HCT116 (cell line): ENCODE measurements around the gene RHCE. TPM values are rescaled to one million over a fixed set of nuclear protein-coding genes. Genes with fewer than 3 reads are reported as not detected.
A peak's percentile ranks its signal among the peaks of the same experiment; 100 is the strongest.

Experiments used
- ATAC-seq: fragments of 200-7000 bp; cut with Tn5 transposase; 2 replicates; pipeline ENCODE4 v1.9.1; 2020; ENCODE audit warnings: mild to moderate bottlenecking, moderate library complexity
- BruUV-seq: library from RNA; stranded (reverse); fragments of 400-500 nt; replicated peaks from 2 replicates; lab custom pipeline; 2021; lab: Mats Ljungman, UMichigan
- CTCF ChIA-PET: fragments of 300-600 bp; sonication (Branson Sonifier 250); formaldehyde crosslinking; loops from one replicate; lab custom pipeline; 2021; ENCODE audit warnings: antibody characterized with exemption; lab: Charles Lee
- POLR2A ChIA-PET: fragments of 300-600, 350-600 bp; sonication (Branson Sonifier 250); formaldehyde crosslinking; loops from one replicate; lab custom pipeline; 2021; ENCODE audit warnings: antibody characterized with exemption; lab: Charles Lee
- RAD21 ChIA-PET, 2 experiments: fragments of 300-600 bp; sonication (Branson Sonifier 250); formaldehyde crosslinking; loops; one replicate each; lab custom pipeline; 2023; ENCODE audit warnings: low total read pairs in 2 of 2; ENCODE audit not compliant: uncharacterized antibody in 2 of 2, unreplicated experiment in 2 of 2, low non-redundant PET in 1 of 2; lab: Charles Lee
- DNase-seq: peaks from one replicate; pipeline ENCODE4 v3.0.0-alpha.2; 2010; ENCODE audit warnings: low read depth, low spot score
- H2AFZ ChIP-seq: fragments of 200-600 bp; shearing (Covaris generic), sonication (generic); 2 replicates; pipeline ENCODE4 v1.6.1; 2017; ENCODE audit warnings: low read depth, mixed run types, mixed read lengths, antibody characterized with exemption, low read length; ENCODE audit not compliant: poor library complexity, severe bottlenecking
- H3K27ac ChIP-seq: 2 replicates; pipeline ENCODE4 v1.5.1; 2012; ENCODE audit warnings: low read depth, low read length
- H3K27me3 ChIP-seq: fragments of 200-600 bp; sonication (generic); 2 replicates; pipeline ENCODE4 v1.6.1; 2016; ENCODE audit warnings: mixed run types, low read length, mixed read lengths; ENCODE audit not compliant: insufficient read depth
- H3K36me3 ChIP-seq, 2 experiments: fragments of 200-500 bp in 1 of 2; fragments of 200-600 bp in 1 of 2; sonication (Bioruptor generic) in 1 of 2; sonication (generic) in 1 of 2; 2 replicates each; pipeline versions ENCODE4 v1.5.1 to v1.6.1; 2014 to 2016; ENCODE audit warnings: low read length in 2 of 2, inconsistent platforms in 1 of 2, mixed read lengths in 1 of 2, mixed run types in 1 of 2; ENCODE audit not compliant: insufficient read depth in 2 of 2, control insufficient read depth in 1 of 2
- H3K4me1 ChIP-seq, 2 experiments: fragments of 200-600 bp in 1 of 2; sonication (generic) in 1 of 2; 2 replicates each; pipeline versions ENCODE4 v1.5.1 to v1.6.1; 2012 to 2017; ENCODE audit warnings: low read length in 2 of 2, inconsistent platforms in 1 of 2, mild to moderate bottlenecking in 1 of 2, mixed read lengths in 1 of 2, mixed run types in 1 of 2, moderate library complexity in 1 of 2; ENCODE audit not compliant: insufficient read depth in 2 of 2, control insufficient read depth in 1 of 2
- H3K4me2 ChIP-seq: fragments of 200-600 bp; sonication (generic); 2 replicates; pipeline ENCODE4 v1.6.1; 2017; ENCODE audit warnings: mixed run types, low read length, mixed read lengths
- H3K4me3 ChIP-seq, 2 experiments: fragments of 200-600 bp in 1 of 2; sonication (generic) in 1 of 2; replicated peaks in 1 of 2; 2 replicates each; pipeline ENCODE4 v1.5.1; 2011 to 2016; ENCODE audit warnings: low read length in 2 of 2, control low read depth in 1 of 2, low read depth in 1 of 2, mild to moderate bottlenecking in 1 of 2, mixed read lengths in 1 of 2, mixed run types in 1 of 2
- H3K79me2 ChIP-seq: fragments of 200-600 bp; sonication (generic); 2 replicates; pipeline ENCODE4 v1.6.1; 2017; ENCODE audit warnings: mild to moderate bottlenecking, mixed run types, low read length, moderate library complexity, mixed read lengths; ENCODE audit not compliant: insufficient read depth
- H3K9ac ChIP-seq: fragments of 200-600 bp; sonication (generic); 2 replicates; pipeline ENCODE4 v1.6.1; 2016; ENCODE audit warnings: low read length, mixed read lengths
- H3K9me2 ChIP-seq: fragments of 200-600 bp; sonication (generic), shearing (Covaris generic); 2 replicates; pipeline ENCODE4 v1.6.1; 2017; ENCODE audit warnings: mixed run types, mild to moderate bottlenecking, moderate library complexity; ENCODE audit not compliant: insufficient read depth
- H3K9me3 ChIP-seq, 2 experiments: fragments of 200-500 bp in 1 of 2; fragments of 200-600 bp in 1 of 2; sonication (Bioruptor generic) in 1 of 2; sonication (generic) in 1 of 2; 2 replicates each; pipeline ENCODE4 v1.6.1; 2014 to 2017; ENCODE audit warnings: low read length in 2 of 2, mixed read lengths in 2 of 2, inconsistent platforms in 1 of 2, low read depth in 1 of 2, mild to moderate bottlenecking in 1 of 2, mixed run types in 1 of 2, moderate library complexity in 1 of 2; ENCODE audit not compliant: control insufficient read depth in 1 of 2, insufficient read depth in 1 of 2
- H4K20me1 ChIP-seq: fragments of 200-600 bp; sonication (generic), shearing (Covaris generic); 2 replicates; pipeline ENCODE4 v1.6.1; 2017; ENCODE audit warnings: mixed run types, mild to moderate bottlenecking, moderate library complexity; ENCODE audit not compliant: insufficient read depth
- ELF1 ChIP-seq: IDR thresholded peaks from 2 replicates; pipeline ENCODE4 v1.6.1; 2012; ENCODE audit warnings: low read depth, borderline replicate concordance
- EZH2 ChIP-seq: fragments of 200-600 bp; sonication (generic); IDR thresholded peaks from 2 replicates; pipeline ENCODE4 v1.6.1; 2017; ENCODE audit warnings: antibody characterized with exemption, mixed run types
- EZH2phosphoT487 ChIP-seq: fragments of 200-600 bp; IDR thresholded peaks from 2 replicates; pipeline ENCODE4 v1.6.1; 2018; ENCODE audit warnings: antibody characterized with exemption, borderline replicate concordance
- FOSL1 ChIP-seq: IDR thresholded peaks from 2 replicates; pipeline ENCODE4 v1.6.1; 2012; ENCODE audit warnings: low read depth
- JUND ChIP-seq: IDR thresholded peaks from 2 replicates; pipeline ENCODE4 v1.6.1; 2012
- POLR2AphosphoS5 ChIP-seq: IDR thresholded peaks from 2 replicates; pipeline ENCODE4 v1.6.1; 2011; ENCODE audit warnings: mild to moderate bottlenecking, low read depth, low read length, moderate library complexity
- RAD21 ChIP-seq: IDR thresholded peaks from 2 replicates; pipeline ENCODE4 v1.6.1; 2012; ENCODE audit warnings: low read depth, mild to moderate bottlenecking
- SIN3A ChIP-seq: IDR thresholded peaks from 2 replicates; pipeline ENCODE4 v1.6.1; 2012; ENCODE audit warnings: low read depth
- SP1 ChIP-seq: IDR thresholded peaks from 2 replicates; pipeline ENCODE4 v1.6.1; 2012; ENCODE audit warnings: low read depth
- YY1 ChIP-seq: IDR thresholded peaks from 2 replicates; pipeline ENCODE4 v1.6.1; 2011; ENCODE audit warnings: low read length, low read depth, moderate library complexity, mild to moderate bottlenecking; ENCODE audit not compliant: insufficient replicate concordance; ENCODE audit errors: extremely low read depth
- ZFX ChIP-seq: fragments of 450-650 bp; IDR thresholded peaks from 2 replicates; pipeline ENCODE4 v1.6.1; 2017
- ZNF274 ChIP-seq: fragments of 200-500 bp; sonication (Bioruptor generic); IDR thresholded peaks from 2 replicates; pipeline ENCODE4 v1.6.1; 2014; ENCODE audit warnings: mild to moderate bottlenecking, low read depth, low read length, inconsistent platforms
- intact Hi-C: fragments of 100-400 bp; cut with micrococcal nuclease; formaldehyde crosslinking; loops from 2 replicates; pipeline ENCODE4 v1.10.0; 2022
- total RNA-seq: library from RNA; stranded (reverse); gene quantifications from one replicate; pipeline ENCODE4 v1.2.1, GENCODE V29; 2021; ENCODE audit not compliant: unreplicated experiment
- TF ChIP-seq, protein P1 (sequence below): IDR thresholded peaks from 2 replicates; pipeline ENCODE4 v1.6.1; 2011; ENCODE audit warnings: mild to moderate bottlenecking, low read length, moderate library complexity; ENCODE audit not compliant: insufficient replicate concordance; ENCODE audit errors: extremely low read depth
- TF ChIP-seq, protein P2 (sequence below): IDR thresholded peaks from 2 replicates; pipeline ENCODE4 v1.6.1; 2012; ENCODE audit warnings: low read depth
- TF ChIP-seq, protein P3 (sequence below): IDR thresholded peaks from 2 replicates; pipeline ENCODE4 v1.6.1; 2012
- TF ChIP-seq, protein P4 (sequence below): IDR thresholded peaks from 2 replicates; pipeline ENCODE4 v1.6.1; 2012

RHCE gene
- total RNA-seq, 1 experiment from 2014 or later, result 0.64 TPM

DNA sequence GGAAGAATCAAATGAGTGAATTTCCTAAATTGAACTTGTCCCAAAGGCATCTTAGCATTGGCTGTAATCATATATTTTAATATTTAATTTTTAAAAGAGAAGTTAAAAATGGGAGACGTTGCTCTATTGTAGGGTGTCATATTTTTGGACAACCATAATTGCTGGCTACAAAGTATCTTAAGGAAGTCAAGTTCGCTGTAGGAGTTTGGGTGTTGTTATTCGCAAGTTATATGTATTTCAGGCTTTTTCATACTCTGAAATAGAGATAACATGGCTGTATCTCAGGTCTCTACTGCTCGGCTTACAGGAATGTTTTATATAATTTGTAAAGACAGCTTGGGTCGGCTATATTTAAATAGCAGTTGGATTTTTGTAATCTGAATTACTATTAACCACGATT lies 81.6 kb downstream of the RHCE start (continued):
- TF ChIP-seq, protein P1, sequence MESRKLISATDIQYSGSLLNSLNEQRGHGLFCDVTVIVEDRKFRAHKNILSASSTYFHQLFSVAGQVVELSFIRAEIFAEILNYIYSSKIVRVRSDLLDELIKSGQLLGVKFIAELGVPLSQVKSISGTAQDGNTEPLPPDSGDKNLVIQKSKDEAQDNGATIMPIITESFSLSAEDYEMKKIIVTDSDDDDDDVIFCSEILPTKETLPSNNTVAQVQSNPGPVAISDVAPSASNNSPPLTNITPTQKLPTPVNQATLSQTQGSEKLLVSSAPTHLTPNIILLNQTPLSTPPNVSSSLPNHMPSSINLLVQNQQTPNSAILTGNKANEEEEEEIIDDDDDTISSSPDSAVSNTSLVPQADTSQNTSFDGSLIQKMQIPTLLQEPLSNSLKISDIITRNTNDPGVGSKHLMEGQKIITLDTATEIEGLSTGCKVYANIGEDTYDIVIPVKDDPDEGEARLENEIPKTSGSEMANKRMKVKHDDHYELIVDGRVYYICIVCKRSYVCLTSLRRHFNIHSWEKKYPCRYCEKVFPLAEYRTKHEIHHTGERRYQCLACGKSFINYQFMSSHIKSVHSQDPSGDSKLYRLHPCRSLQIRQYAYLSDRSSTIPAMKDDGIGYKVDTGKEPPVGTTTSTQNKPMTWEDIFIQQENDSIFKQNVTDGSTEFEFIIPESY, result no peak
- no peak for TF ChIP-seq RAD21

DNA sequence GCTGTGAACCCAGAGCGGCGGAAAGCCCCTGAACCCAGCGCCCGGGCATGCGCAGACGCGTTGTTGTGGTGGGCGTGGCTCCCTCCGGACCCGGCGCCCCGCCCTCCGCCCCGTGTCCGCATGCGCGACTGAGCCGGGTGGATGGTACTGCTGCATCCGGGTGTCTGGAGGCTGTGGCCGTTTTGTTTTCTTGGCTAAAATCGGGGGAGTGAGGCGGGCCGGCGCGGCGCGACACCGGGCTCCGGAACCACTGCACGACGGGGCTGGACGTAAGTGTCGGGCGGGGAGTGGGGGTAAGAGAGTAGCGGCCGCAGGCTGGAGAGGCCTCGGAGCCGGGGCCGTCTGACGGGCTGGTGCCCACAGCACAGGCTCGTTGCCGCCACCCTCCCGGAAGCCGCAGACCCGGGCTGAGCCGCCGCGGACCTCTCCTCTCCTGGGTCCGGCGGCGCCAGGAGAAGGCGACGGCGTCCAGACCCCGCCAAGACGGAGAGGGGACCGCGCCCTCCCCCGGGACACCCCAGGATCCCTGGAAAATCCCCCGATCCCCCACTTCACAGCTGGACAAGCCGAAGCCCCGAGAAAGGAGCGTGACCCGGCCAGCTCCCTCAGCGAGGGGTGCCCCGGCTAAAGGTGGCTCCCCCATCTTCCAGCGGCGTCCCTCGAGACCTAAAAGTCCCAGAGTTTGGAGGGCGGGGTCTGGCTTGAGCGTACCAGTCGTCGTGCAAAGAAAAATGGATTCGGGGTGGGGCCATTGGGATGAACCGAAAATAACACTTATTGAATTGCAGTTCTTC lies 82.2 kb downstream of the RHCE start, which contains the start of gene TMEM50A:
Gene TMEM50A (plus strand): TSS at position 147 of the 794 bp plus-strand sequence. CDS start 2,153 bp downstream, outside the sequence.
- intact Hi-C loops, result no loop called here
- Histone ChIP-seq H3K4me2 (peak within 1 kb of the TSS; percentile 89), H4K20me1 (no peaks in the 10 kb centered on the region), H3K9ac (peak within 1 kb of the TSS; percentile 87), H3K36me3 (no peaks in the 10 kb centered on the region), H3K4me3 (peak within 1 kb of the TSS; percentile 83 to 91), H3K4me1 (peaks cover 11 to 13% of the 10 kb centered on the region in 2 experiments), H3K9me3 (no peaks in the 10 kb centered on the region), H3K27ac (peak within 1 kb of the TSS; percentile 97), H2AFZ (no peak within 1 kb of the TSS), H3K27me3 (no peaks in the 10 kb centered on the region), H3K9me2 (no peaks in the 10 kb centered on the region), H3K79me2 (peaks cover 48% of the 10 kb centered on the region)
- BruUV-seq, result TSS peak; percentile 57
- ChIA-PET RAD21 (no interaction called here), CTCF (no interaction called here), POLR2A (no interaction called here)
- DNase-seq, result peak; percentile 68
- peak; percentile 76 for ATAC-seq
- TF ChIP-seq, protein P2, sequence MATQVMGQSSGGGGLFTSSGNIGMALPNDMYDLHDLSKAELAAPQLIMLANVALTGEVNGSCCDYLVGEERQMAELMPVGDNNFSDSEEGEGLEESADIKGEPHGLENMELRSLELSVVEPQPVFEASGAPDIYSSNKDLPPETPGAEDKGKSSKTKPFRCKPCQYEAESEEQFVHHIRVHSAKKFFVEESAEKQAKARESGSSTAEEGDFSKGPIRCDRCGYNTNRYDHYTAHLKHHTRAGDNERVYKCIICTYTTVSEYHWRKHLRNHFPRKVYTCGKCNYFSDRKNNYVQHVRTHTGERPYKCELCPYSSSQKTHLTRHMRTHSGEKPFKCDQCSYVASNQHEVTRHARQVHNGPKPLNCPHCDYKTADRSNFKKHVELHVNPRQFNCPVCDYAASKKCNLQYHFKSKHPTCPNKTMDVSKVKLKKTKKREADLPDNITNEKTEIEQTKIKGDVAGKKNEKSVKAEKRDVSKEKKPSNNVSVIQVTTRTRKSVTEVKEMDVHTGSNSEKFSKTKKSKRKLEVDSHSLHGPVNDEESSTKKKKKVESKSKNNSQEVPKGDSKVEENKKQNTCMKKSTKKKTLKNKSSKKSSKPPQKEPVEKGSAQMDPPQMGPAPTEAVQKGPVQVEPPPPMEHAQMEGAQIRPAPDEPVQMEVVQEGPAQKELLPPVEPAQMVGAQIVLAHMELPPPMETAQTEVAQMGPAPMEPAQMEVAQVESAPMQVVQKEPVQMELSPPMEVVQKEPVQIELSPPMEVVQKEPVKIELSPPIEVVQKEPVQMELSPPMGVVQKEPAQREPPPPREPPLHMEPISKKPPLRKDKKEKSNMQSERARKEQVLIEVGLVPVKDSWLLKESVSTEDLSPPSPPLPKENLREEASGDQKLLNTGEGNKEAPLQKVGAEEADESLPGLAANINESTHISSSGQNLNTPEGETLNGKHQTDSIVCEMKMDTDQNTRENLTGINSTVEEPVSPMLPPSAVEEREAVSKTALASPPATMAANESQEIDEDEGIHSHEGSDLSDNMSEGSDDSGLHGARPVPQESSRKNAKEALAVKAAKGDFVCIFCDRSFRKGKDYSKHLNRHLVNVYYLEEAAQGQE, result no peak
- TF ChIP-seq FOSL1 (no peak), ZFX (peak; percentile 69), EZH2phosphoT487 (no peak), ELF1 (0 out of 2 replicates have a peak, but pooled peaks have one; percentile 25), YY1 (peak; percentile 40), ZNF274 (no peak), EZH2 (no peak), SP1 (0 out of 2 replicates have a peak, but pooled peaks have one; percentile 7), JUND (no peak), RAD21 (no peak), POLR2AphosphoS5 (peak; percentile 83), SIN3A (peak; percentile 70)
- TF ChIP-seq, protein P3, sequence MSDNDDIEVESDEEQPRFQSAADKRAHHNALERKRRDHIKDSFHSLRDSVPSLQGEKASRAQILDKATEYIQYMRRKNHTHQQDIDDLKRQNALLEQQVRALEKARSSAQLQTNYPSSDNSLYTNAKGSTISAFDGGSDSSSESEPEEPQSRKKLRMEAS, result peak; percentile 49
- TF ChIP-seq, protein P1, result no peak
- TF ChIP-seq, protein P4, sequence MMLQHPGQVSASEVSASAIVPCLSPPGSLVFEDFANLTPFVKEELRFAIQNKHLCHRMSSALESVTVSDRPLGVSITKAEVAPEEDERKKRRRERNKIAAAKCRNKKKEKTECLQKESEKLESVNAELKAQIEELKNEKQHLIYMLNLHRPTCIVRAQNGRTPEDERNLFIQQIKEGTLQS, result no peak
